GM10847 (cell line): ENCODE measurements around the gene SPHK2.

ENCODE experiments used
- POLR2A ChIP-seq: IDR thresholded peaks from 2 replicates; pipeline ENCODE4 v1.6.1; 2011; ENCODE audit not compliant: insufficient read length; ENCODE audit errors: extremely low read depth

SPHK2 gene

DNA sequence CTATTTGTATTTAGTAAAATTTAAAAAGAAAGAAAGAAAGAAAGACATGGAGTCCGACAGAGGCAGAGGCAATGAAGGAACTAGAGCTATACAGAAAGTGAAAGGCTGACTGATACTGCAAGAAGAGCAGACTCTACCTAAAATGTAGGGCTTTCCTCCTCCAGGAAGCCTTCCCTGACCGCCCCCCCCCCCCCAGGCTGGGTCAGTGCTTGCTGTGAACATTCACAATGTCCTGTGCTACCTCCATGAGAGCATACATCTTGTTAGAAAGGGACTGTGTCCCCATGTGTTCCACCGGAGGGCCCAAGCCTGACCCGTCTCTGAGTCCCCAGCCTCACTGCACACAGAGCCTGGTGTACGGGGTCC, 32.4 kb downstream of the SPHK2 start:
- TF ChIP-seq POLR2A, result no peak

DNA sequence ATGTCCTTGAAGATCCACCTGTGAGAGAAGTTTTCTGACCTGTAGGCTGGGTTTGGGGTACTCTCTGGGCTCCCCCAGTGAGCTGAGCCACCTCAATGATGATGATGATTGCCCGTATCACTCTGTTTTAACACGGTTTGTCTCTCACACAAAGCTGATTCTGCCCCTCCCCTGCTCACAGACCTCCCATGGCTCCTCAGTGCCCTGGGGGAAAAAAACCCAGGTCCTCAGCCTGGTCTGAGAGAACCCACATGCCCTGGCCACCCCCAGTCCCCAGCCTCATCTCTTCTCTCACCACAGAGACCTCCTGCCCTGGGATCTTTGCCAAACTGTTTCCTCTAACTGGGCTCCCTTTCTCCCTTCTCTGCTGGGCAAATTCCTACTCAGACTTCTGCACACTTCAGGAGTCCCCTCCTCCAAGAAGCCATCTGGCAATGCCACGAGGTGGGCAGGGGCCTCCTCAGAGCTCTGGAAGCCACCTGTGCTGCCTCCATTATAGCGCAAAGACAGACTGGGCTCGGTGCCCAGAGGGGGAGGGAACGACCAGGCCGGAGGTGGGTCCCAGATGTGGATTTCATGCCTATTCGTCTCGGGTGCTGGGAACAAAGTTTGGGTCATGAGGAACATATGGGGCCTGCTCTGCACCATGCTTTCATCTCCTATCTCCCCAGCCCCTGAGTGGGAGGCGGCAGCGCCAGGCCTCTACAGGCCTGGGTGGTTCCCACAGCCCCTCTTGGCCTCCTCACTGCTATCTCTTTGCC, 35.2 kb downstream of the SPHK2 start:
- TF ChIP-seq POLR2A, result no peak

DNA sequence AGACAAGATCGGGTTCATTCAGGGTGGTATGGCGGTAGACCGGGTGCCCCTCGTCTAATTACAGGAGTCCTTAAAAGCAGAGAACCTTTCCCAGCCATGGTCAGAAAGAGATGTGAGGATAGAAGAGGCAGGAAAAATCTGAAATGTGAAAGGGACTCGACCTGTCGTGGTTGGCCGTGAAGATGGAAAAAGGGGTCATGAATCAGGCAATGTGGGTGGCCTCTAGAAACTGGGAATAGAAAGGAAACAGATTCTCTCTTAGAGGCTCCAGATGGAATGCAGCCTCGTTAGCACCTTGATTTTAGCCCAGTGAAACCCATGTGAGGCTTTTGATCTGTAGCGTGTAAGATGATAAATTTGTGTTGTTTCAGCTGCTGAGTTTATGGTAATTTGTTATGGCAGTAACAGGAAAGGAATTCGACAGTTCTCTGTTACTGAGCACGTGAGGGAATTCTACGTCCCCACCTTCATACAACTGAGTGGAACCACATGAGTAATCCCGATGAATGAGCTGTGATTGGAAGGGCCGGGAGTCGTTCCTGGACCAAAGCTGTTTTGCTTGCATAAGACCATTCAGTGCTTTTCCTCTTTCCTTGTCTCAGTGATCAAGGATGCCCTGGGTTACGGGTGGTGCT, 37.7 kb downstream of the SPHK2 start:
- no peak for TF ChIP-seq POLR2A

DNA sequence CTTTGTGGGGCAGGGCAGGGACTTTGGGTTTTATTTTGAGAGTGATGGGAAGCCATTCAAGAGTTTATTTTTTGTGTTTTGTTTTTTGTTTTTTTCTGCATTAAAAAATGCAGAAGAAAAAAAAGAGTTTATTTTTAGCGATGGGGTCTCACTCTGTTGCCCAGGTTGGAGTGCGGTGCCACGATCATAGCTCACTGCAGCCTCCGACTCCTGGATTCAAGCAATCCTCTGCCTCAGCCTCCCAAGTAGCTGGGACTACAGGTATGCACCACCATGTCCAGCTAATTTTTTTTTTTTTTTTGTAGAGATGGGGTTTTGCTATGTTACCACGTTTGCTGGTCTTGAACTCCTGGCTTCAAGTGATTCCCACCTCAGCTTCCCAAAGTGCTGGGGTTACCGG, 39.2 kb downstream of the SPHK2 start:
- TF ChIP-seq POLR2A, result no peak

DNA sequence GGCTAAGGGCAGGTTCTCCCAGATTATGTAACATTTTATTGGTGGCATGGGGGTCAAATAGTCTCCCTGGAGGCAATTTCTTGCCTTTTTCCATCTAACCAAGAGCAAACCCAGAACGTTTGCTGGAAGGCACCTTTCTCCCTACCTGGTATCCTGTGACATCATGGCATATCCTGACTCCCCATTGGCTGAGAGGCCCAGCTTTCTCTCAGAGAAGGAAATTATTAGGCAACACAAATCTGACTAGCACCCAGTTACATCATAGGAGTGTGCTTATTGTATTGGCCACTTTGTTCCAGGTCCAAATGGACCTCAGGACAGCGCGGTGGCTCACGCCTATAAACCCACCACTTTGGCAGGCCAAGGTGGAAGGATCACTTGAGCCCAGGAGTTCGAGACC, 40.5 kb downstream of the SPHK2 start:
- no peak for TF ChIP-seq POLR2A

DNA sequence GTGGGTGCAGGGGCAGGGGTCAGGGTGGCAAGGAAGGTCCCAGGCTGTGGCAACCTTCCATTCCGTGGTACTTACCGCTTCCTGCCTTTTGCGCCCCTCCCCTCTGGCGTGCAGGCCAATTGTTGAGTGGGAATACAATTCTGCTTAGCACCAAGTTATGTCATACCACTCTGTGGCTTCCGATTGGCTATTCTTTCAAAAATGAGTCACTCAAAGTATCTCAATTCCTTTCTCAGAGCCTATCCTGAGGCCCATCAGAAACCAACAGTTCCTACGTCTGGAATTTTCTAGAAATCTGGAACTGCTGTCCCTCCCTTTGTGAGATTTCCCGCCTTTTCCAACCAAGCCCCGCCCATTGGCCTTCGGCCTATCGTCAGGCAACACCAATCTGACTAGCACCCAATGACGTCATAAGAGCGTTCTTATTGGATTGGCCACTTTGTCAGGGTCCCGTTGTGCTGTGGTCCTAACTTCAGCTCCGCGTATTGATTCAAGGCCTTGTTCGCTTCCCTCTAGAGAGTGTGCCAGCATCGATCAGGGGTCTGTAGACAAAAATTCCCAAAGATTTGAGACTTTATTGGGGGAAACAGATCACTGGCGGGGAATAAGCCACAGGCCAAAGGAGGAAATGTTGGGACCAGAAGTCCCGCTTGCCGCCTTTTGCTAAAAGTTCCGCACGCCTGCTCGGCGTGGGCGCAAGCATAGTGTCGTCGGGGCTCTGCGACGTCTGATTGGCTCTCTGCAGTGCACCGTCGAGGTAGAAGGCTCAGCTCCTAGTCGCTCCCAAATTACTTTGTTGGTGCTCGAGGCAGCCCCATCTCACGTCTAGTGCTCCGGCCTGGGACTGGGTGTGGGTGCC, 41.8 kb downstream of the SPHK2 start:
- TF ChIP-seq POLR2A, result no peak

DNA sequence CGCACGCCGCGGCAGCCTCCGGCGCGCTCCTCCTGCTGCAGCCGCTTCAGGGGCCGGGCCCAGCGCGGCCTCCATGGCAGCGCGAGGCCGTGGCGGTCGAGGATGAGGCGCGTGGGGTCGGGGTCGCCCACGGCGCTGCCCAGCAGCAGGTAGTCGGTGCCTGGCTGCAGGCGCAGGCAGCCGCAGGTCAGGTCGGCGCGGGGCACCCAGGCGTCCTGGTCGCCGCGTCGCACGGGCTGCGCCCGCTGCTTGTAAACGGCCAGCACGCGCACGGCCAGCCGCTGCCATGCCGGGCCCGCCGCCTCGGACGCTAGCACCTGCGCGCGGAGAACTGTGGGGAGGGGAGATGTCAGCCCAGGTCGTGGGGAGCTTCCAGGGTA, 42.4 kb downstream of the SPHK2 start:
- no peak for TF ChIP-seq POLR2A

DNA sequence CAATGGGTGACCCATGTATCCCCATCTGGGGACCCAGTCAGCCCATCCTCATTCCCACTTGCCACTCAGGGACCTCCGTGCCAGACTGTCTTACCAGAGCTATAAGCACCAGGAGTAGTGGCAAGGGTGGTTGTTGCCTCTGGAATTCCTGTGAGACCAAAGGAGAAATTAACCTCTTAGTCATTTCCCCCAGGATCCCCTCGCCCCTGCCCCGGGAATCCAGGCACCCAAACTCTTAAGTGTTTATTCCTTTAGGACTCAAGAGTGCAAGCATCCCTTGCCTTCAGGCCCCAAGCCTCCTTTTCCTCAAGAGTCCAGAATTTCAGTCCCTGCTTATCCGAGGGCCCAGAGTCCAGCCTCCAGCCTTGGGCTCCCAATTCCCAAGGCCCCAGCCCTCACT, 44.4 kb downstream of the SPHK2 start:
- no peak for TF ChIP-seq POLR2A

DNA sequence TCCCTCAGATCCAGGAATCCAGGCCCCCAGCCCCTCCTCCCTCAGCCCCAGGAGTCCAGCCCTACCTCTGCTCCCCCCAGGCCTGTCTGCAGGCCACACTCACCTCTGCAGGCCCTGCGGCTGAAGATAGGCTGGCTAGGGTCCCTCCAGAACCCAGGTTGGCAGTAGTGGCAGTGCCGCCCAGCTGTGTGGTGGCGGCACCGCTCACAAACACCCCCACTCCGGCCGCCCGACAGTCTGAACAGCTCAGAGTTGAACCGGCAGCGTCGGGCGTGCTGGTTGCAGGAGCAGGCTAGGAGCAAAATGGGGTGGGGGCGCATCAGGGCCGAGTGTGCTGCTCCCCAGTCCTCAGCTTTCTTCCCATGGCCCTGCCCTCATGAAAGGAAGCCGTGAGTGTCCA, 45.2 kb downstream of the SPHK2 start:
- no peak for TF ChIP-seq POLR2A

DNA sequence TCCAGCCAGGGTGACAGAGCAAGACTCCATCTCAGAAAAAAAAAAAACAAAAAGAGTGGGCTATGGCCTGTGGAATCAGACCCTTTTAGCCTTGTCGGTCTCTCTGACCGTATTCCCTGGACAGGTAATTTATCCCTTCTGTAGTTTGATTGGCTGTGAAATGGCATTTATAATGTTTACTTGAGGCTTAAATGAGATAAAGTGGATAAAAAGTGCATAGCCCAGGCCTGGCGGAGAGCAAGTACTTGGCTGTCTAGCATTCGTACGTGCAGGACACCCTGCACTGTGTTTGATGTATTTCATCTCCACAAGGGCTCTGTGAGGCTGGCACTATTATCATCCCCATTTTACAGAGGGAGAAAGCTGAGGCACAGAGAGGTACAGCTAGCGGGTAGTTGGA, 46.5 kb downstream of the SPHK2 start:
- no peak for TF ChIP-seq POLR2A

DNA sequence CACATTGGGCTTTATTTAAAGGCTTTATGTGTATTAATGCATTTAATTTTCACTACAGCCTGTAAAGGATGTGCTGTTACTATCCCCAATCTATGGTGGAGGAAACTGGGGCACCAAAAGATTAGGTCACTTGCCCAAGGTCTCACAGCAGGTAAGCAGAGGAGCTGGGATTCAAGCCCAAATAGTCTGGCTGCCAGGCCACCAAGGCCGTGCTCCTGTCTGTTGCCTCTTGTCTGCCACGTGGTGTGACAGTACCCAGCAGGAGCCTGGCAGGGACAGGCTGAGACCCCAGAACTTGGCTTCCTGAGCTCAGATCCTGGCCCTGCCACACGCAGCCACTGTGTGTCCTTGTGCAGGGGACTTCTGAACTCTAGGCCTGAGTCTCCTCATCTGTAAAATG, 49.0 kb downstream of the SPHK2 start:
- TF ChIP-seq POLR2A, result no peak

DNA sequence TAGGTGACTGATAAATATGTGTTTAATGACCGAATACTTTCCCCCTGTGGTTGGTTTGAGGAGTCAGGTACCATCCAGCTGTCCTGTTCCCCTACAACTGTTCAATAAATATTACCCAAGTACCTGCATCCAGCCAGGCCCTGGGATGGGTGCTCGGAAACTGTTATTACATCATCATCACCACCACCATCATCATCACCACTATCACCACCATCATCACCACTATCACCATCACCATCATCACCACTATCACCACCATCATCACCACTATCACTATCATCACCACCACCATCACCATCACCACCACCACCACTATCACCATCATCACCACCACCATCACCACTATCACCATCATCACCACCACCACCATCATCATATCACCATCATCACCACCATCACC, 49.5 kb downstream of the SPHK2 start:
- no peak for TF ChIP-seq POLR2A

DNA sequence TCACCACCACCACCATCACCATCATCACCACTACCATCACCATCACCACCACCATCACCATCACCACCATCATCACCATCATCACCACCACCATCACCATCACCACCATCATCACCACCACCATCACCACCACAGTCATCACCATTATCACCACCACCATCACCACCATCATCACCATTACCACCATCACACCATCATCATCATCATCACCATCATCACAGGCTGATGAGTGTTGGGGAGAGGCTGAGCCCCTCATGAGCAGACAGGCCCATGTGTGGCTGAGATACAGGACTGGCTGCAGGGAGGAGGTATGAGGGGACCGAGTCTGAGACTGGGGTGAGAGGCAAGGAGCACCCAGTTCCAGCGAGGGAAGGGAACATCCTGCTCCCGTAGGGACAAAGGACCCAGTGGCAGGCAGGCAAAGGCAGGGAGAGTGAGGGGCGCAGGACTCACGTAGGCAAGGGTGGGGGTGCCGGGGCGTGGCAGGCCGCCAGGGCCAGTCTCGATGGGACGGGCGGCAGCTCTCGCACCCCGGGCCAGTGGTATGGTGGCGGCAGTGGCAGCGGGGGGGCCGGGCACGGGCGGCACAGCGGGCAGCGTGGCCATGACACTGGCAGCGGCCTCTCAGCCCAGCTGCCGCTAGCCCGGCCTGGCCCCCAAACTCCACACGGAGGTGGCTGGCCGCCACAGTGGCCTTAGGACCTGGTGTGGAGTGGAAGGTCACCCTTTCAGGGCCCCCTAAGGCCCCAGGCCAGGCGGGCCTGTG, 50.8 kb downstream of the SPHK2 start:
- TF ChIP-seq POLR2A, result no peak

DNA sequence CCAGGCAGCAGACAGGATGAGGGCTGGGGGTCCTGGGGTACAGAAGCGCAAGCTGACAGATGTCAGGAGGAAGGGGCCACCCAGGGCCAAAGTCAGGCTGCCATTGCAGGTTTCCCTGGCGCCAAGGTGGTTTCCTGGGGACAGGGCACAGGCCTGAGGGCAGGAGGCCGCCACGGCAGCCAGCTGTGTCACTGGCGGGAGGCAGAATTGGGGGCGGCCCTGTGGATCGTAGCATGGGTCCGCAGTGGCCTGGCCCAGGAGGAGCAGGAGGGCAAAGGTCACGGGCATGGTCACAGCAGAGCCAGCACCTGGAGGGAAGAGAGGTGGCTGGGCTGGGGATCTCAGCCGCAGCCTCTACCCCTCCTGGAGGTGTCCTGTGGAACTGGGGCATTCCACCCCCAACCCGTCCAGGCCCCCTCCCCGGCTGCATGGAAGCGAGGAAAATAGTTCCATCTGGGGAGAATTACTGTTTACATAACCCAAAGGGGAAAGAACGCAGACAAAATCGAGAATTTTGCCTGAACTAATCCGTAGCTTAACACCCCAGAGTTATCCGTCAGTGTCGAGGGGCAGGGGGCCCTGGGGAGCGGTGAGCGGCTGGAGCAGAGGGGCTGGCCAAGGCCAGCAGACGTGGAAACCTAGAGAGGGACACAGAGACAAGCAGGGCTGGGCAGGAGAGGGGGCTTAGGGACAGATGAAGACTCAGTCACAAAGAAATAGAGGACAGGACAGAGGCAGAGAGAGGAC, 51.6 kb downstream of the SPHK2 start:
- no peak for TF ChIP-seq POLR2A
